ENCODE measurements around the gene TEP1.
A peak's percentile ranks its signal among the peaks of the same experiment; 100 is the strongest.
"Not testable (repeated sequence)": the region's sequence is repeated elsewhere in the genome, so short reads cannot be mapped to it uniquely, and the experiment has no call there.

The TEP1 gene

GRCh38 chr14:20412876-20413743 lies at the start of gene TEP1:
Gene TEP1, minus strand, starts transcription at chr14:20413501. Its CDS starts 5,062 bp downstream, at chr14:20408439.
- peak; percentile 86 to 87 for ATAC-seq (replicated peaks)
- peak; percentile 64 for DNase-seq
- Mint-ChIP-seq H3K4me1 (peaks cover 27 to 55% of the 10 kb centered on the region in 2 donors), H3K27ac (peak within 1 kb of the TSS; percentile 98), H3K4me3 (peak within 1 kb of the TSS; percentile 96 to 97), H3K36me3 (peaks cover 10 to 19% of the 10 kb centered on the region in 2 donors), H3K9me3 (no peaks in the 10 kb centered on the region), H3K27me3 (no peaks in the 10 kb centered on the region)

GRCh38 chr14:20461225-20462141 lies 48.2 kb upstream of the TEP1 start, which contains the start of gene PIP4P1:
Gene PIP4P1, minus strand, starts transcription at chr14:20461434. Its CDS starts 109 bp downstream, at chr14:20461325.
- peaks cover 3 to 5% of the 10 kb centered on the region in 2 donors for H3K9me3 Mint-ChIP-seq
- ATAC-seq (replicated peaks): peak; percentile 88 to 90
- no peaks in the 10 kb centered on the region for H3K27me3 Mint-ChIP-seq
- H3K4me1 Mint-ChIP-seq: peaks cover 31 to 40% of the 10 kb centered on the region in 2 donors
- peak; percentile 98 for DNase-seq
- peak within 1 kb of the TSS; percentile 93 to 100 for H3K4me3 Mint-ChIP-seq
- peaks cover 32 to 33% of the 10 kb centered on the region in 2 donors for H3K36me3 Mint-ChIP-seq
- peak within 1 kb of the TSS; percentile 99 for H3K27ac Mint-ChIP-seq

- peaks cover 32 to 33% of the 10 kb centered on the region in 2 donors for H3K36me3 Mint-ChIP-seq
- H3K4me3 Mint-ChIP-seq: peak overlapping the region; percentile 93 to 100
- no peaks in the 10 kb centered on the region for H3K27me3 Mint-ChIP-seq
- H3K27ac Mint-ChIP-seq: peak overlapping the region; percentile 99
- H3K9me3 Mint-ChIP-seq: peaks cover 3 to 5% of the 10 kb centered on the region in 2 donors
- H3K4me1 Mint-ChIP-seq: peaks cover 31 to 40% of the 10 kb centered on the region in 2 donors
- DNase-seq (peak; percentile 63), ATAC-seq (replicated peaks) (peak; percentile 38 to 51)
These were observed 47.3 kb upstream of the TEP1 start for GRCh38 chr14:20460458-20461224.

GRCh38 chr14:20458031-20458789 lies 44.9 kb upstream of the TEP1 start:
- Mint-ChIP-seq H3K4me3 (peak overlapping the region in 1 of 2 donors; percentile 15), H3K4me1 (peaks cover 24% of the 10 kb centered on the region in 2 donors), H3K27me3 (no peaks in the 10 kb centered on the region), H3K36me3 (peaks cover 32 to 33% of the 10 kb centered on the region in 2 donors), H3K27ac (peak overlapping the region; percentile 63), H3K9me3 (peaks cover 3 to 5% of the 10 kb centered on the region in 2 donors)
- DNase-seq (no peak), ATAC-seq (replicated peaks) (no peak)

- Mint-ChIP-seq H3K27ac (peak overlapping the region; percentile 87), H3K27me3 (no peaks in the 10 kb centered on the region), H3K36me3 (peaks cover 32 to 40% of the 10 kb centered on the region in 2 donors), H3K4me1 (peaks cover 22 to 25% of the 10 kb centered on the region in 2 donors), H3K4me3 (no peak overlapping the region), H3K9me3 (peaks cover 3 to 5% of the 10 kb centered on the region in 2 donors)
- DNase-seq (no peak), ATAC-seq (replicated peaks) (no peak)
These were observed 43.7 kb upstream of the TEP1 start for GRCh38 chr14:20456971-20457370.

- Mint-ChIP-seq H3K27me3 (no peaks in the 10 kb centered on the region), H3K36me3 (peaks cover 33 to 39% of the 10 kb centered on the region in 2 donors), H3K9me3 (no peaks in the 10 kb centered on the region), H3K4me3 (no peak overlapping the region), H3K27ac (no peak overlapping the region), H3K4me1 (peaks cover 22 to 23% of the 10 kb centered on the region in 2 donors)
- DNase-seq: no peak
- peak; percentile 74 for ATAC-seq (replicated peaks)
These were observed 42.3 kb upstream of the TEP1 start for GRCh38 chr14:20455355-20456300.

- Mint-ChIP-seq H3K9me3 (no peaks in the 10 kb centered on the region), H3K4me3 (peak within 1 kb of the TSS in 1 of 2 donors; percentile 19), H3K4me1 (peaks cover 15 to 17% of the 10 kb centered on the region in 2 donors), H3K36me3 (peaks cover 29 to 36% of the 10 kb centered on the region in 2 donors), H3K27me3 (no peaks in the 10 kb centered on the region), H3K27ac (no peak within 1 kb of the TSS)
- ATAC-seq (replicated peaks) (peak; percentile 90), DNase-seq (peak; percentile 98)
These were observed 41.4 kb upstream of the TEP1 start, which contains the start of the genes APEX1 and OSGEP for GRCh38 chr14:20454516-20455354. Gene APEX1, plus strand, starts transcription at chr14:20455226. Its CDS starts 420 bp downstream, at chr14:20455646. Gene OSGEP, minus strand, starts transcription at chr14:20454812. Its CDS starts 129 bp downstream, at chr14:20454683.

- H3K36me3 Mint-ChIP-seq: peaks cover 32 to 34% of the 10 kb centered on the region in 2 donors
- peaks cover 5 to 11% of the 10 kb centered on the region in 2 donors for H3K4me1 Mint-ChIP-seq
- not testable (repeated sequence) for H3K27ac Mint-ChIP-seq; H3K27me3 Mint-ChIP-seq; H3K4me3 Mint-ChIP-seq; DNase-seq; ATAC-seq (replicated peaks); H3K9me3 Mint-ChIP-seq
These were observed 39.5 kb upstream of the TEP1 start for GRCh38 chr14:20452831-20453230.

GRCh38 chr14:20446889-20447288 lies 33.6 kb upstream of the TEP1 start:
- H3K36me3 Mint-ChIP-seq: peaks cover 36 to 47% of the 10 kb centered on the region in 2 donors
- ATAC-seq (replicated peaks): no peak
- no peaks in the 10 kb centered on the region for H3K9me3 Mint-ChIP-seq
- no peaks in the 10 kb centered on the region for H3K27me3 Mint-ChIP-seq
- DNase-seq: no peak
- H3K4me3 Mint-ChIP-seq: no peak overlapping the region
- peak overlapping the region; percentile 76 for H3K27ac Mint-ChIP-seq
- peaks cover 12 to 13% of the 10 kb centered on the region in 2 donors for H3K4me1 Mint-ChIP-seq

- ATAC-seq (replicated peaks); H3K9me3 Mint-ChIP-seq; H3K27me3 Mint-ChIP-seq; H3K4me3 Mint-ChIP-seq; H3K27ac Mint-ChIP-seq; DNase-seq: not testable (repeated sequence)
- peaks cover 22 to 43% of the 10 kb centered on the region in 2 donors for H3K36me3 Mint-ChIP-seq
- peaks cover 31 to 43% of the 10 kb centered on the region in 2 donors for H3K4me1 Mint-ChIP-seq
These were observed 30.3 kb upstream of the TEP1 start for GRCh38 chr14:20443650-20444049.

GRCh38 chr14:20441461-20441860 lies 28.2 kb upstream of the TEP1 start:
- DNase-seq (no peak), ATAC-seq (replicated peaks) (no peak)
- H3K36me3 Mint-ChIP-seq: peaks cover 9 to 31% of the 10 kb centered on the region in 2 donors
- no peak overlapping the region for H3K4me3 Mint-ChIP-seq
- H3K27me3 Mint-ChIP-seq: no peaks in the 10 kb centered on the region
- peaks cover 0 to 10% of the 10 kb centered on the region in 2 donors for H3K9me3 Mint-ChIP-seq
- H3K4me1 Mint-ChIP-seq: peaks cover 41 to 57% of the 10 kb centered on the region in 2 donors
- no peak overlapping the region for H3K27ac Mint-ChIP-seq
